GM12878 (cell line): ENCODE results near the gene CAMKK1. TPM values are rescaled to one million over a fixed set of nuclear protein-coding genes. Genes with fewer than 3 reads are reported as not detected.

Experiments
- ATAC-seq: fragments of 200-7000 bp; cut with Tn5 transposase; 3 replicates; pipeline ENCODE4 v1.9.1; 2020; ENCODE audit warnings: mild to moderate bottlenecking, moderate library complexity
- BruUV-seq: library from RNA; stranded (reverse); fragments of 400-500 nt; replicated peaks from 2 replicates; lab custom pipeline; 2021; lab: Mats Ljungman, UMichigan
- CTCF ChIA-PET: fragments of 300-600 bp; sonication (Branson Sonifier 250); formaldehyde crosslinking; extraction: SDS; loops from one replicate; lab custom pipeline; 2021; ENCODE audit warnings: inconsistent platforms; lab: Yijun Ruan, JAX
- POLR2A ChIA-PET: fragments of 350-600 bp; formaldehyde crosslinking; extraction: SDS; loops from one replicate; lab custom pipeline; 2021; ENCODE audit warnings: inconsistent platforms; lab: Charles Lee
- RAD21 ChIA-PET: fragments of 300-600 bp; sonication (Branson Sonifier 250); formaldehyde crosslinking; loops from one replicate; lab custom pipeline; 2023; ENCODE audit warnings: antibody characterized with exemption; ENCODE audit not compliant: unreplicated experiment; lab: Charles Lee
- SMC1A ChIA-PET: fragments of 300-600 bp; sonication (Branson Sonifier 250); formaldehyde crosslinking; loops from one replicate; lab custom pipeline; 2023; ENCODE audit not compliant: unreplicated experiment, uncharacterized antibody; lab: Charles Lee
- DNase-seq: peaks from one replicate; pipeline ENCODE4 v3.0.0-alpha.2; 2011; ENCODE audit warnings: low read depth, low spot score
- FAIRE-seq: peaks from 3 replicates; lab custom pipeline; 2011; peaks lifted over from hg19 to GRCh38; lab: Jason Lieb, UNC
- H2AFZ ChIP-seq: 2 replicates; pipeline ENCODE4 v1.6.0; 2011; ENCODE audit warnings: low read depth, low read length, control low read depth; ENCODE audit not compliant: control insufficient read depth
- H3K27ac ChIP-seq: 2 replicates; pipeline ENCODE4 v1.5.1; 2011; ENCODE audit warnings: control low read depth; ENCODE audit not compliant: control insufficient read depth, insufficient read depth
- H3K27me3 ChIP-seq, 2 experiments: replicated peaks in 1 of 2; 2 replicates each; pipeline versions ENCODE4 v1.6.0 to v1.6.1; 2011; ENCODE audit warnings: low read length in 1 of 2; ENCODE audit not compliant: control insufficient read depth in 2 of 2, insufficient read depth in 2 of 2
- H3K36me3 ChIP-seq, 2 experiments: 2 replicates each; pipeline ENCODE4 v1.5.1; 2011; ENCODE audit warnings: low read length in 1 of 2; ENCODE audit not compliant: control insufficient read depth in 2 of 2, insufficient read depth in 2 of 2
- H3K4me1 ChIP-seq: 2 replicates; pipeline ENCODE4 v1.6.1; 2011; ENCODE audit warnings: mild to moderate bottlenecking, low read length, moderate library complexity, mixed read lengths; ENCODE audit not compliant: control insufficient read depth, insufficient read depth
- H3K4me2 ChIP-seq: 2 replicates; pipeline ENCODE4 v1.6.0; 2011; ENCODE audit warnings: control low read depth; ENCODE audit not compliant: control insufficient read depth, insufficient read depth
- H3K4me3 ChIP-seq: fragments of 200-600 bp; sonication (generic); 2 replicates; pipeline ENCODE4 v1.5.1; 2016
- H3K79me2 ChIP-seq: 2 replicates; pipeline ENCODE4 v1.6.0; 2011; ENCODE audit warnings: low read length; ENCODE audit not compliant: control insufficient read depth, insufficient read depth
- H3K9ac ChIP-seq: 2 replicates; pipeline ENCODE4 v1.8.0; 2011; ENCODE audit warnings: low read length, control low read depth, mixed read lengths; ENCODE audit not compliant: control insufficient read depth, insufficient read depth
- H3K9me3 ChIP-seq: replicated peaks from 3 replicates; pipeline ENCODE4 v1.5.1; 2011; ENCODE audit warnings: mild to moderate bottlenecking, low read length; ENCODE audit not compliant: control insufficient read depth, insufficient read depth
- H4K20me1 ChIP-seq: 2 replicates; pipeline ENCODE4 v1.6.0; 2011; ENCODE audit not compliant: control insufficient read depth, insufficient read depth
- BMI1 ChIP-seq: fragments of 450-650 bp; IDR thresholded peaks from 2 replicates; pipeline ENCODE4 v1.6.1; 2016; ENCODE audit warnings: mild to moderate bottlenecking, moderate library complexity, borderline replicate concordance
- CEBPB ChIP-seq, 2 experiments: fragments of 150-350 bp in 1 of 2; IDR thresholded peaks; 2 replicates each; pipeline ENCODE4 v1.6.1; 2012 to 2014; ENCODE audit warnings: low read depth in 2 of 2, low read length in 2 of 2, borderline replicate concordance in 1 of 2, inconsistent platforms in 1 of 2
- CHD2 ChIP-seq: IDR thresholded peaks from 2 replicates; pipeline ENCODE4 v1.6.1; 2011; ENCODE audit warnings: low read depth, low read length, improper control_type of control experiment, borderline replicate concordance
- EGR1 ChIP-seq, 2 experiments: IDR thresholded peaks; 1 replicate in 1 of 2; 2 replicates in 1 of 2; pipeline ENCODE4 v1.6.1; 2011 to 2012; ENCODE audit warnings: low read depth in 2 of 2, low read length in 2 of 2, borderline replicate concordance in 1 of 2, mild to moderate bottlenecking in 1 of 2, moderate library complexity in 1 of 2
- FOXM1 ChIP-seq: IDR thresholded peaks from 2 replicates; pipeline ENCODE4 v1.6.1; 2012; ENCODE audit warnings: low read depth, mild to moderate bottlenecking, inconsistent platforms, low read length, moderate library complexity
- JUNB ChIP-seq: IDR thresholded peaks from 2 replicates; pipeline ENCODE4 v1.6.1; 2016; ENCODE audit warnings: antibody characterized with exemption, mild to moderate bottlenecking
- MEF2B ChIP-seq: fragments of 450-650 bp; IDR thresholded peaks from 2 replicates; pipeline ENCODE4 v1.6.1; 2018; ENCODE audit warnings: mild to moderate bottlenecking, moderate library complexity; ENCODE audit not compliant: partially characterized antibody, poor library complexity, severe bottlenecking
- NR2C1 ChIP-seq: fragments of 450-650 bp; IDR thresholded peaks from 2 replicates; pipeline ENCODE4 v1.6.1; 2017; ENCODE audit warnings: antibody characterized with exemption, mild to moderate bottlenecking, moderate library complexity
- PAX8 ChIP-seq: fragments of 450-650 bp; IDR thresholded peaks from 2 replicates; pipeline ENCODE4 v1.6.1; 2017; ENCODE audit warnings: mild to moderate bottlenecking, moderate library complexity
- POLR2AphosphoS2 ChIP-seq: IDR thresholded peaks from 2 replicates; pipeline ENCODE4 v1.6.1; 2011; ENCODE audit warnings: low read depth, mild to moderate bottlenecking, low read length, improper control_type of control experiment, moderate library complexity
- POU2F2 ChIP-seq: IDR thresholded peaks from 3 replicates; pipeline ENCODE4 v1.6.1; 2011; ENCODE audit warnings: low read depth, mild to moderate bottlenecking, low read length, borderline replicate concordance
- SIX5 ChIP-seq: IDR thresholded peaks from 2 replicates; pipeline ENCODE4 v1.6.1; 2011; ENCODE audit warnings: mild to moderate bottlenecking, low read depth, low read length, moderate library complexity; ENCODE audit not compliant: severe bottlenecking
- SMAD5 ChIP-seq: IDR thresholded peaks from 2 replicates; pipeline ENCODE4 v1.6.1; 2016; ENCODE audit warnings: antibody characterized with exemption, low read depth
- SP1 ChIP-seq: IDR thresholded peaks from one replicate; pipeline ENCODE4 v1.6.1; 2011; ENCODE audit warnings: low read depth, low read length
- USF1 ChIP-seq: IDR thresholded peaks from 2 replicates; pipeline ENCODE4 v1.6.1; 2011; ENCODE audit warnings: borderline replicate concordance, low read depth, mild to moderate bottlenecking, moderate library complexity, mixed read lengths, low read length; ENCODE audit not compliant: insufficient read depth; ENCODE audit errors: extremely low read length
- WGBS: methylation state at CpG from one replicate; pipeline ENCODE4 v1.1.6; 2016; ENCODE audit warnings: low lambda C conversion rate; ENCODE audit not compliant: insufficient replicate concordance, insufficient coverage; ENCODE audit errors: missing lambda C conversion rate; 5-methylcytosine and 5-hydroxymethylcytosine counted together
- in situ Hi-C: fragments of 300-500 bp; cut with MboI; formaldehyde crosslinking; loops from 9 replicates; pipeline ENCODE4 v1.14.3; 2018; ENCODE audit warnings: mixed read lengths
- intact Hi-C: fragments of 100-400 bp; cut with micrococcal nuclease; formaldehyde crosslinking; loops from one replicate; pipeline ENCODE4 v1.14.2; 2022; ENCODE audit not compliant: unreplicated experiment
- polyA plus RNA-seq, 11 experiments: library from polyadenylated mRNA; depleted of rRNA in 4 of 11; unstranded in 6 of 11; stranded (reverse) in 5 of 11; fragments of >200 nt; fragmentation: Nextera tagmentation in 4 of 11; fragmentation: Illumina TruSeq in 1 of 11; extraction: Ambion mirVana in 4 of 11; extraction: Trizol in 1 of 11; gene quantifications; 1 replicate in 1 of 11; 2 replicates in 10 of 11; pipeline versions ENCODE4 v1.2.1 to v1.2.3, GENCODE V29; 2011 to 2016; ENCODE audit warnings: inconsistent platforms in 2 of 11, missing spikeins in 2 of 11, low read depth in 1 of 11
- total RNA-seq, 4 experiments: library from RNA; depleted of rRNA in 3 of 4; stranded (reverse); fragments of >200 nt in 3 of 4; fragmentation: Illumina TruSeq in 1 of 4; extraction: Trizol in 1 of 4; gene quantifications; 2 replicates each; pipeline versions ENCODE4 v1.2.1 to v1.2.3, GENCODE V29; 2013 to 2021

Gene CAMKK1
- total and polyA plus RNA-seq, 10 of the 15 experiments (the other 5 are each of a cell fraction or from before 2014, with no cell fraction given): 0.06 to 0.84 (median 0.37) TPM

- intact Hi-C loops: no loop called here
- H3K27me3 ChIP-seq: no peaks in the 10 kb centered on the region
- H3K4me3 ChIP-seq: no peak overlapping the region
- H3K9ac ChIP-seq: no peak overlapping the region
- in situ Hi-C loops: no loop called here
- no peaks in the 10 kb centered on the region; the same call in 2 of the 3 replicates for H3K9me3 ChIP-seq
- FAIRE-seq (no peak), ATAC-seq (no peak), DNase-seq (no peak)
- H3K36me3 ChIP-seq: peaks cover 23 to 35% of the 10 kb centered on the region in 2 experiments
- CTCF ChIA-PET: no interaction called here
- no peak overlapping the region for H3K27ac ChIP-seq
- H4K20me1 ChIP-seq: no peaks in the 10 kb centered on the region
- SMC1A ChIA-PET: no interaction called here
- no peak overlapping the region for H2AFZ ChIP-seq
- BruUV-seq: no TSS peak
- H3K4me2 ChIP-seq: no peak overlapping the region
- TF ChIP-seq MEF2B (no peak), NR2C1 (no peak), SMAD5 (no peak), BMI1 (no peak), PAX8 (no peak), SIX5 (no peak), CEBPB (IDR thresholded peaks at IDR 0.05; ENCODE audit: borderline replicate concordance in 1 of 2, low read depth in 2 of 2, low read length in 2 of 2) (no peak), USF1 (no peak), EGR1 (IDR thresholded peaks at IDR 0.05; ENCODE audit: borderline replicate concordance in 1 of 2, low read depth in 2 of 2, low read length in 2 of 2) (no peak), SP1 (no peak), JUNB (no peak), POLR2AphosphoS2 (no peak), FOXM1 (no peak), CHD2 (no peak), POU2F2 (no peak)
- H3K4me1 ChIP-seq: no peaks in the 10 kb centered on the region
- RAD21 ChIA-PET: no interaction called here
- no peaks in the 10 kb centered on the region for H3K79me2 ChIP-seq
- 97% methylated on average over 46 of the region's 48 CpGs for WGBS
- POLR2A ChIA-PET: interaction anchor here (0.6 kb wide), 1 partner anchor 30 kb away, joined by 3 read pairs; no protein-coding TSS in a partner anchor
Observed at GRCh38 chr17:3940965-3941698, 48.3 kb upstream of the CAMKK1 start.
